ENCODE measurements around the gene RAB3IL1. TPM values are rescaled to one million over a fixed set of nuclear protein-coding genes. Genes with fewer than 3 reads are reported as not detected.
A peak's percentile ranks its signal among the peaks of the same experiment; 100 is the strongest.

Gene RAB3IL1
- total RNA-seq, 1 donor: 15.9 TPM

DNA sequence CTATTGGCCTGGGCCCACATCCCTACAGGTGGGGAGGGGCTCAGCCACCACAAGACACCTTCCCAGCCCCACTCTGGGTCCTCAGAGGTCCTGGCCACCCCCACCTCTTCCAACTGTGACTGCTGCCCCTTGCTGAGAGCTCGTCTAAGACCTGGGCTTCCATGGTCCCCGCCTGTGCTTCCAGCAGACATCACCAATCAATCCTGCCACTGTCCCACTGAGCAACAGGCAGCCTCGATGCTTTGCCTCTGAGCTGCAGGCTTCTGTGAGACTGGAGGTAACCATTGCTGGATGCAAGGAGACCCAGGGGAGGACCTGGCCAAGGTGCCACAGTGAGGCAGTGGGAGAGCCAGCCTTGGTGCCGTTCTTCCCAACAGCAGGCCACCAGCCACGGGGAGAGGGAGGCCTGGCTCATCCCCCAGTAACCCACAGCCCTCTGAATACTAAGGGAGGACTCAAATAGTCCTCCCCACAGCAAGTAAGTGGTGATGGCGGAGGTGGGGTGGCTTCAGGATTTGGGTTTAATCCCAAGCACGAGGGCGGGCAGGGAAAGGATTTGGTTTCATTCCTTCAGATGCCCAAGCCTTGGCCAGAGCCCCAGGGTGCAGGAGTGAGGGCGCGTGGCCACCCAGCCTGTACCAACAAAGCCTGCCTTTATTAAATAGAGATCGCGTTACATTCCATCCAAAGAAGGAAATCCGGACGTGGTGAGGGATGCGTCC, 20.5 kb downstream of the RAB3IL1 start:
- H4K20me1 ChIP-seq (ENCODE audit: insufficient read depth, low read length): no peaks in the 10 kb centered on the region
- TF ChIP-seq, protein P1, sequence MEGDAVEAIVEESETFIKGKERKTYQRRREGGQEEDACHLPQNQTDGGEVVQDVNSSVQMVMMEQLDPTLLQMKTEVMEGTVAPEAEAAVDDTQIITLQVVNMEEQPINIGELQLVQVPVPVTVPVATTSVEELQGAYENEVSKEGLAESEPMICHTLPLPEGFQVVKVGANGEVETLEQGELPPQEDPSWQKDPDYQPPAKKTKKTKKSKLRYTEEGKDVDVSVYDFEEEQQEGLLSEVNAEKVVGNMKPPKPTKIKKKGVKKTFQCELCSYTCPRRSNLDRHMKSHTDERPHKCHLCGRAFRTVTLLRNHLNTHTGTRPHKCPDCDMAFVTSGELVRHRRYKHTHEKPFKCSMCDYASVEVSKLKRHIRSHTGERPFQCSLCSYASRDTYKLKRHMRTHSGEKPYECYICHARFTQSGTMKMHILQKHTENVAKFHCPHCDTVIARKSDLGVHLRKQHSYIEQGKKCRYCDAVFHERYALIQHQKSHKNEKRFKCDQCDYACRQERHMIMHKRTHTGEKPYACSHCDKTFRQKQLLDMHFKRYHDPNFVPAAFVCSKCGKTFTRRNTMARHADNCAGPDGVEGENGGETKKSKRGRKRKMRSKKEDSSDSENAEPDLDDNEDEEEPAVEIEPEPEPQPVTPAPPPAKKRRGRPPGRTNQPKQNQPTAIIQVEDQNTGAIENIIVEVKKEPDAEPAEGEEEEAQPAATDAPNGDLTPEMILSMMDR (IDR thresholded peaks at IDR 0.05; ENCODE audit: extremely low read depth, low read depth, low read length): no peak
- H3K4me2 ChIP-seq (ENCODE audit: insufficient read depth, low read length): no peak overlapping the region
- no peak overlapping the region for H3K27ac ChIP-seq (ENCODE audit: low read depth, low read length)
- no peak for DNase-seq (ENCODE audit: insufficient read length, low spot score, missing footprints)
- H3K79me2 ChIP-seq (ENCODE audit: insufficient read depth, low read length): no peaks in the 10 kb centered on the region
- H3K36me3 ChIP-seq (ENCODE audit: insufficient read depth, low read length): no peaks in the 10 kb centered on the region
- H3K4me3 ChIP-seq (ENCODE audit: insufficient read depth, low read length): no peak overlapping the region
- no peak overlapping the region for H2AFZ ChIP-seq (ENCODE audit: low read length)
- no peaks in the 10 kb centered on the region for H3K4me1 ChIP-seq (ENCODE audit: insufficient read depth, low read length)
- H3K9me3 ChIP-seq (ENCODE audit: low read depth, low read length): no peaks in the 10 kb centered on the region
- no peaks in the 10 kb centered on the region for H3K27me3 ChIP-seq (ENCODE audit: insufficient read depth, low read length)

DNA sequence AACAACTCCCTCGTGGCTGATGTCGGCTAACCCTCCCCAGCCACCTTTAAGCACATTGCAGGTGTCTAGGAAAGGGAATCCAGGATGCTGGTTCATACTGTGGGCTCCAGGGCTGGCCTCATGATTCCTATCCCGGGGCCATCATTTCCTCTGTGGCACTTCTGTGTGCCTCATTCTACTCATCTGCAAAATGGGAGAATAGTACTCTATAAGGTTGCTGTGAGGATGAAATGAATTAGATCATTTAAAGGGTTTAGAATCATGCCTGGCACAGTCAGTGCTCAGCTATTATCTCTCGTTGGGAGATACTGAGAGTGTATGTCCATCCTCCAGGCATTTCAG, 21.7 kb downstream of the RAB3IL1 start:
- no peak overlapping the region for H3K27ac ChIP-seq (ENCODE audit: low read depth, low read length)
- H3K4me2 ChIP-seq (ENCODE audit: insufficient read depth, low read length): no peak overlapping the region
- peaks cover 3% of the 10 kb centered on the region for H3K4me1 ChIP-seq (ENCODE audit: insufficient read depth, low read length)
- H3K79me2 ChIP-seq (ENCODE audit: insufficient read depth, low read length): peaks cover 3% of the 10 kb centered on the region
- no peaks in the 10 kb centered on the region for H3K9me3 ChIP-seq (ENCODE audit: low read depth, low read length)
- no peak overlapping the region for H2AFZ ChIP-seq (ENCODE audit: low read length)
- no peak for DNase-seq (ENCODE audit: insufficient read length, low spot score, missing footprints)
- TF ChIP-seq, protein P1 (IDR thresholded peaks at IDR 0.05; ENCODE audit: extremely low read depth, low read depth, low read length): no peak
- H4K20me1 ChIP-seq (ENCODE audit: insufficient read depth, low read length): no peaks in the 10 kb centered on the region
- no peaks in the 10 kb centered on the region for H3K36me3 ChIP-seq (ENCODE audit: insufficient read depth, low read length)
- no peaks in the 10 kb centered on the region for H3K27me3 ChIP-seq (ENCODE audit: insufficient read depth, low read length)
- H3K4me3 ChIP-seq (ENCODE audit: insufficient read depth, low read length): no peak overlapping the region

DNA sequence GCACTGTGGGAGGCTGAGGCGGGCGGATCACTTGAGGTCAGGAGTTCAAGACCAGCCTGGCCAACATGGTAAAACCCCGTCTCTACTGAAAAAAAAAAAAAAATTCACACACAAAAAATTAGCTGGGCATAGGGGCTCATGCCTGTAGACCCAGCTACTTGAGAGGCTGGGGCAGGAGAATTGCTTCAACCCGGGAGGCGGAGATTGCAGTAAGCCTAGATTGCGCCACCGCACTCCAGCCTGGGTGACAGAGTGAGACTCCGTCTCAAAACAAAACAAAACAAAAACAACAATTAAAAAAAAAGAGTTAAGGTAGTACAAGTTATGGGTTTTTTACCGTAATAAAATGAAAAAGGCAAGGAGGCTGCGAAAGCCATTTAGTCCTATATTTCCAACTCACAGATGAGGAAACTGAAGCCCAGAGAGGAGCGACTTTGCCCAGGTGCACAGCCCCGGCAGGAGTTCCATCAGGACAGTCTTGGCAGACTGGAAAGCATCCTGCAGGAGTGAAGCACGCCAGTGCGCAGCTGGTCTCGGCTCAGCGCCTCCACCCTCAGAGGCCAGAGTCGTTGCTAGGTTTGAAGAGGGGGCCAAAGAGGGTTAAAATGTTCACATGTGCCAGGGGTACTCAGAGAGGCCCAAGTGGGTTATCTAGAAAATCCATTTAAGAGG, 22.2 kb downstream of the RAB3IL1 start:
- Histone ChIP-seq H3K4me1 (ENCODE audit: insufficient read depth, low read length) (peaks cover 8% of the 10 kb centered on the region), H3K9me3 (ENCODE audit: low read depth, low read length) (no peaks in the 10 kb centered on the region), H3K4me2 (ENCODE audit: insufficient read depth, low read length) (no peak overlapping the region), H3K4me3 (ENCODE audit: insufficient read depth, low read length) (no peak overlapping the region), H3K27ac (ENCODE audit: low read depth, low read length) (no peak overlapping the region), H2AFZ (ENCODE audit: low read length) (no peak overlapping the region), H3K36me3 (ENCODE audit: insufficient read depth, low read length) (no peaks in the 10 kb centered on the region), H3K27me3 (ENCODE audit: insufficient read depth, low read length) (no peaks in the 10 kb centered on the region), H4K20me1 (ENCODE audit: insufficient read depth, low read length) (no peaks in the 10 kb centered on the region), H3K79me2 (ENCODE audit: insufficient read depth, low read length) (peaks cover 8% of the 10 kb centered on the region)
- TF ChIP-seq, protein P1 (IDR thresholded peaks at IDR 0.05; ENCODE audit: extremely low read depth, low read depth, low read length): no peak
- no peak for DNase-seq (ENCODE audit: insufficient read length, low spot score, missing footprints)

DNA sequence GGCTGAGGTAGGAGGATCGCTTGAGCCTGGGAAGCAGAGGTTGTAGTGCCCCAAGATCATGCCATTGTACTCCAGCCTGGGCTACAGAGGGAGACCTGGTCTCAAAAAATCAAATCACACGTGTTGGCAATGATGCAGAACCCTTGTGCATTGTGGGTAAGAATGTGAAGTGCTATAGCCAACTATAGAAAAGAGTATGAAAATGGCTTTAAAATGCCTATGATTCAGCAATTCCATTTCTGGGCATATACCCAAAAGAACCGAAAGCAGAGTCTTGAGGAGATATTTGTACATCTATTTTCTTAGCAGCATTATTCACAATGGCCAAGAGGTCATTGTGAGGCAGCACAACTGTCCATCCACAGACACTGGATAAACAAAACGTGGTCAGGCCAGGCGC, 23.4 kb downstream of the RAB3IL1 start:
- TF ChIP-seq, protein P1 (IDR thresholded peaks at IDR 0.05; ENCODE audit: extremely low read depth, low read depth, low read length): no peak
- peak; percentile 97 for DNase-seq (ENCODE audit: insufficient read length, low spot score, missing footprints)
- Histone ChIP-seq H3K9me3 (ENCODE audit: low read depth, low read length) (no peaks in the 10 kb centered on the region), H3K27me3 (ENCODE audit: insufficient read depth, low read length) (no peaks in the 10 kb centered on the region), H3K4me2 (ENCODE audit: insufficient read depth, low read length) (no peak overlapping the region), H3K27ac (ENCODE audit: low read depth, low read length) (peak overlapping the region; percentile 36), H4K20me1 (ENCODE audit: insufficient read depth, low read length) (no peaks in the 10 kb centered on the region), H3K79me2 (ENCODE audit: insufficient read depth, low read length) (peaks cover 16% of the 10 kb centered on the region), H3K4me1 (ENCODE audit: insufficient read depth, low read length) (peaks cover 10% of the 10 kb centered on the region), H3K36me3 (ENCODE audit: insufficient read depth, low read length) (peaks cover 4% of the 10 kb centered on the region), H2AFZ (ENCODE audit: low read length) (no peak overlapping the region), H3K4me3 (ENCODE audit: insufficient read depth, low read length) (no peak overlapping the region)
